HG02623 (cell line): ENCODE results near the gene DSTN.

ENCODE experiments used
- ATAC-seq: cut with Tn5 transposase; IDR thresholded peaks from one replicate; pipeline ENCODE4 v1.9.1; 2021; ENCODE audit warnings: moderate library complexity; ENCODE audit not compliant: unreplicated experiment

The DSTN gene

DNA sequence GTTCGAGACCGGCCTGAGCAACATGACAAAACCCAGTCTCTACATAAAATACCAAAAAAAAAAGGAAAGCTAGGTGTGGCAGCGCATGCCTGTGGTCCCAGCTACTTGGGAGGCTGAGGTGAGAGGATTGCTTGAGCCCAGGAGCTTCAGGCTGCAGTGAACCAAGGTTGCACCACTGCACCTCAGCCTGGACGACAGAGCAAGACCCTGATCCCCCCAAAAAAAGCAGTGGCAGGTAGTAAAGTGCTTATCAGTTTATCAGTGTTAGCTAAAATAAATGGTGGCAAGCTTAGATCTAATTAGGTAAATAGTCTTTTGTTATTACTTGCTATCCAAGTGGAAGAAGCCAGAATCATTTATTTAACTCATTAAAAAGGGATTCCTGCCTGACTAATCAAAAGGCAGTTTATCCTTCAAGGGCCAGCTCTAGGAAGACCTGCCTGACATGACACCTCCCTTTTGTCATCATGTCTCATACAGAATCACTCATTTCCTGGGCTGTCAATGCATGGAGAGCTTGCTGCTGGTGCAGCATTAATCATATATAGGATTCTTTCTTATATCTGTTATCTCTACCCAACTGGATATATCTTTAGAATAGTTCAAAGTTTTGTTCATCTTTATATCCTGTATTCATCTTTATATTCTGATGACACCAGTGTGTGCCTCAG is 9.6 kb downstream of the DSTN start:
- ATAC-seq, result no peak

DNA sequence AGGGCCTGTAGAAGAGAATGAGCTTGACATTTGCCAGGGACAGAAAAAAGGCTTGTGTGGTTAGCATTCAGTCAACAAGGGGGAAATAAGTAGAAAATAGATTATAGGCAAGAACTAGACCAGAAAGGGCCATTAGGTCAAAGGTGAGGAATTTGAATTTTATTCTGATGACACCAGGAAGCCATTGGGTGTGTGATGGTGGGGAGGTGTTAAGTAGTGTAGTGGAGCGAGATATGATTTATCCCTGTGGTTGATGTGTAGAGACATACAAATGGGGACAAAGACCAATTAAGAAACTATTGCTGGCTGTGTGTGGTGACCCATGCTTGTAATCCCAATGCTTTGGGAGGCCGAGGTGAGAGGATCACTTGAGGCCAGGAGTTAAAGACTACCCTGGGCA is 11.0 kb downstream of the DSTN start:
- ATAC-seq, result no peak

DNA sequence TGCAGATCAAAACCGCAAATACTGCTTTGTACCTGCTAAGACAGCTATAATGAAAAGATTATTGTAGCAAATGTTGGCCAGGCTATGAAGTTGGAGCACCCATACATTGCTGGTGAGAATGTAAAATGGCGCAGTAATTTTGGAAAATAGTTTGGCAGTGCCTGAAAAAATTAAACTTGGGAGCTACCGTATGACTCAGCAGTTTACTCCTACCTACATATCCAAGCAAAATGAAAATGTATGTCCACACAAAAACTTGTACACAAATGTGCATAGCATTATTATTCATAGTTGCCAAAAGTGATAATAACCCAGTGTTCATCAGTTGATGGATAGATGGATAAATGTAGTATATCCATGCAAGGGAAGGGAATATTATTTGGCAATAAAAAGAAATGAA is 13.3 kb downstream of the DSTN start:
- ATAC-seq, result no peak

DNA sequence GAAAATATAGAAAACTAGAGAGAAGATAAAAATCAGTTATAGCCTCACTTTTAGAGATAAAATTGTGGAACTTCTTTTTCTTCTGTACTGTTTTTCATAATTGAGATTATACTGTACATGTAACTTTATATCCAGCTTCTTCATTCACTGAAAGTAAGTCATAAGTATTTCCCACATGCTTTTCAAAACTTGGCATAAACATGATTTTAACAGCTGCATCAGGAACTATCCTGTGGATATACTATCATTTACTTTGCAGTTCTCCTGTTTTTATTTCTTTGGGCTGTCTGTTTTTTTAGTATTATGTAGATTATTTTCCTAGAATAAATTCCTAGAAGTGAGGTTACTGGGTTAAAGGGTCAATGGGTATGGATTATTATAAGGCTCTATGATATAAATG is 14.8 kb downstream of the DSTN start:
- ATAC-seq, result no peak

- ATAC-seq, result no peak
Observed at GRCh38 chr20:17586250-17586649, 16.4 kb downstream of the DSTN start.

DNA sequence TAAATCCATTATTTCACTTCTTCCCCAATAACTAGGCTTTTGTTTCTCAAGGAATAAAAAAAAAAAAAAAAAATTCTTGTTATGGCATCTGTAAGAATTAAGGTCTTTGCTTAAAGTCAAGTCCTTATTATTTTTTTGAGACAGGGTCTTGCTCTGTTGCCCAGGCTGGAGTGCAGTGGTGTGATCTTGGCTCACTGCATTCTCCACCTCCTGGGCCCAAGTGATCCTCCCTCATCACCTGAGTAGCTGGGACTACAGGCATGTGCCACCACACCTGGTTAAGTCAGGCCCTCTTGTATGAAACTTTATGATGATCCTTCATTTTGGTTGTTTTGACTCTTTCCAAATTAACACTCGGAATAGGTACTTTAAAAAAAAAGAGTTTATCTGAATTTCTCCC is 17.3 kb downstream of the DSTN start:
- no peak for ATAC-seq

- ATAC-seq, result no peak
Observed at GRCh38 chr20:17587824-17588223, 17.9 kb downstream of the DSTN start.

- no peak for ATAC-seq
Observed at GRCh38 chr20:17589161-17589834, 19.4 kb downstream of the DSTN start.

DNA sequence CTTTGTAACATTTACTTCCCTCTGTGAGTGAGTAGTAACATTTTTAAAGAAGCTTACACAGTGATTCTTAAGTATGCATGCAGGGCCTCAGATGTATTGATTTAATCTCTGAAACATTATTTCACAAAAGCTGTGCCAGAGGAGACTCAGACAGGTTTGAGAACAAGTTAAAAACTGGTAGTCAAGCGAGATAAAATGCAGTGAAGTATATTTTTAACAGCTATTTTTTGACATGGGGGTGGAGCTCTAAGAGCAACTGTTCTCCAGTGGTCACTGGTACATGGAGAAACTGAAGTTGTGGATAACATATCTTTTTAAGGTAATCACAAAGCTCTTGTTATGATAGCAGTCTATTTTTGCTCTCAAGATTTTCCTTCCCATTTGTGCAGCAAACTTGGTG is 20.4 kb downstream of the DSTN start:
- no peak for ATAC-seq

- no peak for ATAC-seq
Observed at GRCh38 chr20:17593902-17594301, 24.0 kb downstream of the DSTN start.

GRCh38 chr20:17594443-17594842 is 24.6 kb downstream of the DSTN start:
- no peak for ATAC-seq

- ATAC-seq, result no peak
Observed at GRCh38 chr20:17595856-17596255, 26.0 kb downstream of the DSTN start.

GRCh38 chr20:17598013-17598550 is 28.2 kb downstream of the DSTN start:
- ATAC-seq, result no peak

GRCh38 chr20:17601957-17602356 is 32.1 kb downstream of the DSTN start:
- ATAC-seq, result no peak

GRCh38 chr20:17602493-17602892 is 32.6 kb downstream of the DSTN start:
- ATAC-seq, result no peak

- ATAC-seq, result no peak
Observed at GRCh38 chr20:17605131-17605660, 35.3 kb downstream of the DSTN start.

DNA sequence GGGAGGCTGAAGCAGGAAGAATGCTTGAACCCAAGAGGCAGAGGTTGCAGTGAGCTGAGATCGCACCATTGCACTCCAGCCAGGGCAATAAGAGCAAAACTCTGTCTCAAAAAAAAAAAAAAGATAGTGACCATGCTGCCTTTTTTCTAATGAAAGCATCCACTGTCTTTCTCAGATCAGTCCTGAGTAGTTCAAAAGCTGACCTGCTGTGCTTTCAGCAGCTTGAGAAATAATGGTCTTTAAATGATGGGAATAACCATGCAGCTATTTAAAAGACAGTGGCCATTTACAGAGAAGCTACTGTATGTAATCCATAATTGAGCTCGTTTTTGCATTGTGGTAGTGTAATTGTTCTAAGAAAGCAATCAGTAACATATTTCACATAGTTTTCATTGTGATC is 36.1 kb downstream of the DSTN start:
- ATAC-seq, result no peak

DNA sequence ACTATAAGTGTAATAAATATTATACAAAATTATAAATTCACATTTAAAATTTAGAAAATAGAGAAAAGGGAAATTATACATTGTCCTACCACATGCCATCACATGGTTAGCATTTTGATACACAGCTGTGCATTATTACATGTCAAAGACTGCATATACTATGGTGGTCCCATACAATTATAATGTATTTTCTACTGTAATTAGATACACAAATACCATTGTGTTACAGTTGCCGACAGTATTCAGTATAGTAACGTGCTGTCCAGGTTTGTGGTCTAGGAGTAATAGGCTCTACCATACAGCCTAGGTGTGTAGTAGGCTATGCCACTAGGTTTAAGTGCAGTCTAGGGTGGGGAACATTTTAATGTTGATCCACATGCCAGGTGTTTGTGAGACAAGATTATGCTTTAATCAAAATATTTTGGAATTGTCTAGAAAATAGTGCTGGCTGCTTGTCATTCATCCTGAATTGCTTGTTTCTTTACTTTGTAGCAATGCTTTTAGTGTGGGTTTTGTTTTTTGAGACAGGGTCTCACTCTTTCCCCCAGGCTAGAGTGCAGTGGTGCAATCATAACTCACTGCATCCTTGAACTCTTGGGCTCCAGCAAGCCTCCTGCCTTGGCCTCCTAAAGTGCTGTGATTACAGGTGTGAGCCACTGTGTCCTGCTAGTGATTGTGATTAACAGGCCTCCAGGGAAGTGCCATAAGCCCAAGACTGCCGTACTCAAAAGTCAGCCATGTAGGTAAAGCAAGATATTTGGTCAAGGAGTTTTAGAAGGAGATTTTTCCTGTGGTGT is 39.0 kb downstream of the DSTN start:
- no peak for ATAC-seq

DNA sequence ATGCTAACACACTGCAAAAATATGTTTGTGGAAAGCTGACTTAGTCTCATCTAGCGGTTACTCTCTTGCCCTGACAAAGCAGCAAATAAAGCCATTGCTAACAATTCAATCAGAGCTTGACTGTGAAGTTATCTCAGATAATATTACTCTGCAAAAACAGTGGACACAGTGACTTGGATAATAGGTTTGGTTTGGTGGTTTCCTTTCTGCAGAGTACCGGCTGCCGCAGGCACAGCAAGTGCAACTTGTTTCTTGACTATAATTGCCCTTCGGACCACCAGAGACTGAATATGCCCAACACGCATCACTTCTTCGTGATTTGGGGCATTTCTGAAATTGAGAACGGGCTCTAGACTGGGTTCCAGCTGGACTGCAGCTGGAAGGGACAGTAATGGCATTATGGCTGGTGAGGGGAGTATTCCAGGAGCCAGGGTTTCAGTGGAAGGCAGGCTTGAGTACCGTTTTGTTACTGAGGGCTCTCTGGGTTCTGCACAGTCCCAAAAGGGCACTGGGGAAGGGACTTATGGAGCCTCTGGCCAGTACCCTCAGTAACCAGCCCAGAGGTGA is 40.0 kb downstream of the DSTN start:
- no peak for ATAC-seq

- ATAC-seq, result no peak
Observed at GRCh38 chr20:17610566-17611289, 40.9 kb downstream of the DSTN start.

DNA sequence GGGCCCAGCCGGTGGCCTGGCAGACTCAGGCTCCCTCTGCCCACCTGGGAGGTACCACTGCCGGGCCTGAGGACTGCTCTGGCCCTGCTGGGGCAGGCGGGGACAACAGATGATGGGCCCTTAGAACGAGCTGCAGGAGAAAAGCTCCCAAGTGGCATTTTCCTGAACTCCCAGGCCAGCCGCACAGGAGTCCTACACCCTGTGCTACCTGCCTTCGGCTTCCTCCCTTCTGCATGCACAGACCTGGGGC is 41.3 kb downstream of the DSTN start:
- no peak for ATAC-seq
